GM10248 (cell line): Measurements from ENCODE around the gene NKD1.

Experiments
- CTCF ChIA-PET: fragments of 300-600 bp; sonication (Branson Sonifier 250); formaldehyde crosslinking; extraction: SDS; loops from one replicate; lab custom pipeline; 2021; ENCODE audit warnings: antibody characterized with exemption; lab: Yijun Ruan, JAX
- POLR2A ChIA-PET: fragments of 350-650 bp; sonication (Branson Sonifier 250); formaldehyde crosslinking; extraction: SDS; loops from one replicate; lab custom pipeline; 2020; ENCODE audit warnings: antibody characterized with exemption; lab: Yijun Ruan, JAX
- DNase-seq: peaks from one replicate; pipeline ENCODE4 v3.0.0; 2012; ENCODE audit errors: extremely low spot score
- TF ChIP-seq, protein P1 (sequence below): IDR thresholded peaks from 2 replicates; pipeline ENCODE4 v1.5.1; 2012; ENCODE audit warnings: mild to moderate bottlenecking, low read depth; ENCODE audit errors: extremely low read depth, missing control alignments, control extremely low read depth

NKD1 gene

DNA sequence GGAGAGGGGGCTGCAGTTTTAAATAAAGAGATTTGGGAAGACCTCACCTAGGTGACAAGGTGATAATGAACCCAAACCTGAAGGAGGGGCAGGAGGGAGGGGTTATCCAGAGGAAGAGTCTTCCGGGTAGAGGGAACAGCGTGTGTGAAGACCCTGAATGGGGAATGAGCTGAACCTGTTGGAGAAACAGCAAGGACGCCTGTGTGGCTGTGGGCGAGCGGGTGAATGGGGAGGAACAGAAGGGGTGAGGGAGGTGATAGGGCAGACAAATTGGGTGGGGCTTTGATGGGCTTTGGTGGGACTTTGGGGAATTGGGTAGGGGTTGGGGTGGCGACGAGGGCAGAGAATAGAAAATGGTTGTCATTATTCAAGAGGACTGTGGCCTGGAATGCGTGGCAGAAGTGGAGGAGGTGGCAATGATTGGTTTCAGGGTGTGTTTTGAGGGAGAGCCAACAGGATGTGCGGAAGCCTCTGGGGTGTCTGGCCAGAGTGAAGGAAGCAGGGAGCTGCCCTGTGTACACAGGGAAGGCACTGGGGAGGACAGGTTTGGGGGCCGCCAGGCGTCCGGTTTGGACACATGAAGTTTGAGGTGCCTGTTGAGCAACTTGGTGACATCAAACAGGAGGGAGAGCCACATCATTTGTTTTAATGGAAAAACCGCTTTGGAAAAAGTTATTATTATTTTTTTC is 48.7 kb downstream of the NKD1 start:
- CTCF ChIA-PET = no interaction called here
- TF ChIP-seq, protein P1, sequence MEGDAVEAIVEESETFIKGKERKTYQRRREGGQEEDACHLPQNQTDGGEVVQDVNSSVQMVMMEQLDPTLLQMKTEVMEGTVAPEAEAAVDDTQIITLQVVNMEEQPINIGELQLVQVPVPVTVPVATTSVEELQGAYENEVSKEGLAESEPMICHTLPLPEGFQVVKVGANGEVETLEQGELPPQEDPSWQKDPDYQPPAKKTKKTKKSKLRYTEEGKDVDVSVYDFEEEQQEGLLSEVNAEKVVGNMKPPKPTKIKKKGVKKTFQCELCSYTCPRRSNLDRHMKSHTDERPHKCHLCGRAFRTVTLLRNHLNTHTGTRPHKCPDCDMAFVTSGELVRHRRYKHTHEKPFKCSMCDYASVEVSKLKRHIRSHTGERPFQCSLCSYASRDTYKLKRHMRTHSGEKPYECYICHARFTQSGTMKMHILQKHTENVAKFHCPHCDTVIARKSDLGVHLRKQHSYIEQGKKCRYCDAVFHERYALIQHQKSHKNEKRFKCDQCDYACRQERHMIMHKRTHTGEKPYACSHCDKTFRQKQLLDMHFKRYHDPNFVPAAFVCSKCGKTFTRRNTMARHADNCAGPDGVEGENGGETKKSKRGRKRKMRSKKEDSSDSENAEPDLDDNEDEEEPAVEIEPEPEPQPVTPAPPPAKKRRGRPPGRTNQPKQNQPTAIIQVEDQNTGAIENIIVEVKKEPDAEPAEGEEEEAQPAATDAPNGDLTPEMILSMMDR = no peak
- POLR2A ChIA-PET = no interaction called here
- DNase-seq = no peak

GRCh38 chr16:50597563-50598255 is 49.5 kb downstream of the NKD1 start:
- POLR2A ChIA-PET = no interaction called here
- CTCF ChIA-PET = interaction anchor here (1.0 kb wide), 1 partner anchor 12 kb away, joined by 3 read pairs; no protein-coding TSS in a partner anchor
- TF ChIP-seq, protein P1 = no peak
- DNase-seq = no peak

GRCh38 chr16:50598256-50598894 is 50.2 kb downstream of the NKD1 start:
- no peak for DNase-seq
- ChIA-PET POLR2A (no interaction called here), CTCF (interaction anchor here (1.0 kb wide), 1 partner anchor 11 kb away, joined by 3 read pairs; no protein-coding TSS in a partner anchor)
- TF ChIP-seq, protein P1 = no peak

DNA sequence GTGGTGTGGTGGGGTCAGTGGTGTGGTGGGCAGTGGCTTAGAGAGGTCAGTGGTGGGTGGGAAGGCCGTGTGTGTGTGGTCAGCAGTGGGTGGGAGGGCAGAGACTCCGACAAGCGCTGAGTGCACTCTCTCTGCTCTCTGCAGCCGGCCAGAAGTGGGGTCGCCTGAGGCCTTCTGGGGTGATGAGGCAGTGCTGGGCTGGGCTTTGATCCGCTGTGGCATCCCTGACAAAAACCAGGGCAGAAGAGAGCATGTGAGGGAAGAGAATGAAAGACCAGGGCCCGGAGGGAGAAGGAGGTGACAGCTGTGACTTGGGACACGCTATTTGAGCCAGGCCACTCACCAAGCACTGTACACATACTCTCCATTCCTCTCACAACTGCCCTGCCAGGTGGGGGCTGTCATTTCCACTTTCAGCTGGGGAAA is 50.8 kb downstream of the NKD1 start:
- DNase-seq = no peak
- ChIA-PET CTCF (no interaction called here), POLR2A (no interaction called here)
- TF ChIP-seq, protein P1 = no peak

GRCh38 chr16:50599494-50599893 is 51.3 kb downstream of the NKD1 start:
- ChIA-PET POLR2A (no interaction called here), CTCF (no interaction called here)
- no peak for DNase-seq
- TF ChIP-seq, protein P1 = no peak

DNA sequence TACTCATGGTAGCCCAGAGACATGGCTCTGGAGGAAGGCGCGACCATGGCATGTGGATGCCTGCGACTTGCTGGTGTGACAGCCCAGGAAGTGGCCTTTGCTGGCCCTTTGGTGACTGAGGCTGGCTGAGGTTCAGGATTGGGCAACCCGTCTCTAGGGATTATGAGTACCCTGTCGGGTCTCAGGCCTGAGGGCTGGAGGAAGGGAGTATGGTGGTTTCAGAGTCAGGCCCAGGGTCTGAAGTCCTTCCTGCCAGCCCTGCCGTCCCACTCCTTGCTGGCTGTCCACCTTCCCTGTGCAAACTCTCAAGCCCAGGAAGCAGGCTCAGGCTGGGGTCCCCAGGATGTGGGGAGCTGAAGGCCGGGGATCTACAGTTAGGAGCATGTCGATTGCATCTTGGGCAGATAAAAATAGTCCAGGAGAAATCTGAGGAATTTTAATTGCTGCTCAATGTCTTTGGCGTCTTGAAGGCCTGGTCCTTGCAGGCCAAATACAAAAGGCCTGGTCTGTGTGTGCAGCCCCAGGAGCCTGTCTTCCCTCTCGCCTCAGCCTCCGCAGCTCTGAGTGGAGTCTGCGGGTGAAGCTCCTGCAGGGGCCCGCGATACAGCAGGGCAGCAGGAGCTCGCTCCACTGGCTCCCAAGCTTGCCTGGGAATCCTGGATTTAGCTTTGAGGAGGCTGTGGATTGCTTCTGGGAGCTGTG is 52.5 kb downstream of the NKD1 start:
- no peak for DNase-seq
- CTCF ChIA-PET = interaction anchor here (0.9 to 1.0 kb wide), 2 partner anchors 11 to 65 kb away, joined by 3 to 4 read pairs; no protein-coding TSS in a partner anchor
- TF ChIP-seq, protein P1 = no peak
- POLR2A ChIA-PET = no interaction called here
